Measurements from ENCODE around the gene SCAF1.

SCAF1 gene

DNA sequence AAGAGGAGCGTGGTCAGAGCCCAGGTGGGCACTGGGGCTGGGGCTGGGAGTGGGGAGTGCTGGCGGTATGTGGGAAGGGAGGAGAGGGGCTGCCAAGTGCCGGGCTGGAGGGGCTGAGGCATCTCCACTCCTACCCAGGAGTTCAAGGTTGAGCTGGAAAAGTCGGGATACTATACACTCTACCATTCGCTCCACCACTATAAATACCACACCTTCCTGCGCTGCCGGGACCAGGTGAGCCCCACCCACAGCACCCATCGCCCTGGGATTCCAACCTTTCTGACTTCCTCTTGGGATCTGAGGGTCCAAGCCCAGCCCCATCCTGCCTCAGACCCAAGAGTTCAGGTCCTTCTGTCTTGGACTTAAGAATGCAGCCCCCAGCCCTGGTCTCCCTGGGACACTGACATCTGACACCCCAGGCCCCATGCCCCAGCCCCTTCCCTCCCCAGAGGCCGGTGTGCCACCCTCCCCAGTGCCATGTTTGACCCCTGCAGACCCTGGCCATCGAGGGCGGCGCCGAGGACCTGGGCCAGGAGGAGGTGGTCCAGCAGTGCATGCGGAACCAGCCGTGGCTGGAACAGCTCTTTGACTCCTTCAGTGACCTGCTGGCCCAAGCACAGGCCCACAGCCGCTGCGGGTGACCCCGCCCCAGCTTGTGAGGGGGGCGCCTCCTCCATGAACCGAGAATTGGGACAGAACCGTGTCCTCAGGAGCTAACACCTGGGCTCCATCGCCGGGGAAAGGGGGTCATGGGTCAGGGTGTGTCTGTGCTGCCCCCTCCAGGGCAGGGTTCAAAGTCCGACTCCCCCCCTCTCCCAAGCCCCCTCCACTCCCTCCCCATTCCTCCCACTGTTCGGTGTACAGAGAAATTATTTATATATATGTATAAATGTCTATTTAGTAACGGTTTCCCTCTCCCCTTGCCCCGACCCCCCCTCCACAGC is 16.8 kb upstream of the SCAF1 start:
- H3K36me3 ChIP-seq (ENCODE audit: control insufficient read depth, insufficient read depth, low read length) = peaks cover 8% of the 10 kb centered on the region
- H3K4me3 ChIP-seq (replicated peaks; ENCODE audit: low read depth, low read length) = no peak overlapping the region
- TF ChIP-seq, protein P1, sequence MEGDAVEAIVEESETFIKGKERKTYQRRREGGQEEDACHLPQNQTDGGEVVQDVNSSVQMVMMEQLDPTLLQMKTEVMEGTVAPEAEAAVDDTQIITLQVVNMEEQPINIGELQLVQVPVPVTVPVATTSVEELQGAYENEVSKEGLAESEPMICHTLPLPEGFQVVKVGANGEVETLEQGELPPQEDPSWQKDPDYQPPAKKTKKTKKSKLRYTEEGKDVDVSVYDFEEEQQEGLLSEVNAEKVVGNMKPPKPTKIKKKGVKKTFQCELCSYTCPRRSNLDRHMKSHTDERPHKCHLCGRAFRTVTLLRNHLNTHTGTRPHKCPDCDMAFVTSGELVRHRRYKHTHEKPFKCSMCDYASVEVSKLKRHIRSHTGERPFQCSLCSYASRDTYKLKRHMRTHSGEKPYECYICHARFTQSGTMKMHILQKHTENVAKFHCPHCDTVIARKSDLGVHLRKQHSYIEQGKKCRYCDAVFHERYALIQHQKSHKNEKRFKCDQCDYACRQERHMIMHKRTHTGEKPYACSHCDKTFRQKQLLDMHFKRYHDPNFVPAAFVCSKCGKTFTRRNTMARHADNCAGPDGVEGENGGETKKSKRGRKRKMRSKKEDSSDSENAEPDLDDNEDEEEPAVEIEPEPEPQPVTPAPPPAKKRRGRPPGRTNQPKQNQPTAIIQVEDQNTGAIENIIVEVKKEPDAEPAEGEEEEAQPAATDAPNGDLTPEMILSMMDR (IDR thresholded peaks at IDR 0.05; ENCODE audit: insufficient read depth, low read length, poor library complexity, severe bottlenecking) = no peak
- no peak for DNase-seq (ENCODE audit: extremely low read depth, insufficient read length)
- no peaks in the 10 kb centered on the region for H3K27me3 ChIP-seq (replicated peaks; ENCODE audit: control insufficient read depth, insufficient read depth, low read length)

- H3K36me3 ChIP-seq (ENCODE audit: control insufficient read depth, insufficient read depth, low read length) = peaks cover 7% of the 10 kb centered on the region
- TF ChIP-seq, protein P1 (IDR thresholded peaks at IDR 0.05; ENCODE audit: insufficient read depth, low read length, poor library complexity, severe bottlenecking) = no peak
- no peaks in the 10 kb centered on the region for H3K27me3 ChIP-seq (replicated peaks; ENCODE audit: control insufficient read depth, insufficient read depth, low read length)
- no peak overlapping the region for H3K4me3 ChIP-seq (replicated peaks; ENCODE audit: low read depth, low read length)
- DNase-seq (ENCODE audit: extremely low read depth, insufficient read length) = no peak
Measured at GRCh38 chr19:49626226-49626625, 15.8 kb upstream of the SCAF1 start.

GRCh38 chr19:49629659-49630058 is 12.3 kb upstream of the SCAF1 start:
- DNase-seq (ENCODE audit: extremely low read depth, insufficient read length) = no peak
- TF ChIP-seq, protein P1 (IDR thresholded peaks at IDR 0.05; ENCODE audit: insufficient read depth, low read length, poor library complexity, severe bottlenecking) = no peak
- Histone ChIP-seq H3K27me3 (replicated peaks; ENCODE audit: control insufficient read depth, insufficient read depth, low read length) (no peaks in the 10 kb centered on the region), H3K36me3 (ENCODE audit: control insufficient read depth, insufficient read depth, low read length) (peaks cover 5% of the 10 kb centered on the region), H3K4me3 (replicated peaks; ENCODE audit: low read depth, low read length) (no peak overlapping the region)

DNA sequence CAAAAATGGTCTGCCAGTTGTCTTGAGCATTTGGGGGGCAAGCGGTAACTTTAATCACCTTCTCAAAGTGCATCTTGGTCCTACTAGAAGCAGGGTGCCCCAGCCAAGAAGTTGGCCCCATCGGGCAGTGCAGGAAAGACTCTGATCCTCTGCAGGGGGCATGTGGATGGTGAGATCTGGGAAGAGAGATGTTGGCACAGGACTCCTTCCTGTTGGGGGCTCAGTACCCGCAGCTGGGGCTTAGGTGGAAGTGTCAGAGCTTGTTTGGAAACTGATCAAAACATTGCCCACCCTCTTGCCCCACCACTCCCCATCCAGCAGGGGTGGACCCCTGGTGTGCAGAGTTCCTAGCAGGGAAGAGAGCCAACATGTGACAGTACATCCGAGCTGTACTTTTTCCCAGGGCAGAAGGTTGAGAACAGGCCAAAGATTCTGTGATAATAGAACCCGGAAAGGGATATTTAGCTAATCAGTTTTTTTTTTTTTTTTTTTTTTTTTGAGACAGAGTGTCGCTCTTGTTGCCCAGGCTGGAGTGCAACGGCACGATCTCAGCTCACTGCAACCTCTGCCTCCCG is 10.9 kb upstream of the SCAF1 start:
- Histone ChIP-seq H3K36me3 (ENCODE audit: control insufficient read depth, insufficient read depth, low read length) (peaks cover 2% of the 10 kb centered on the region; the same call in 1 of the 2 replicates), H3K4me3 (replicated peaks; ENCODE audit: low read depth, low read length) (no peak overlapping the region), H3K27me3 (replicated peaks; ENCODE audit: control insufficient read depth, insufficient read depth, low read length) (no peaks in the 10 kb centered on the region)
- TF ChIP-seq, protein P1 (IDR thresholded peaks at IDR 0.05; ENCODE audit: insufficient read depth, low read length, poor library complexity, severe bottlenecking) = no peak
- no peak for DNase-seq (ENCODE audit: extremely low read depth, insufficient read length)

DNA sequence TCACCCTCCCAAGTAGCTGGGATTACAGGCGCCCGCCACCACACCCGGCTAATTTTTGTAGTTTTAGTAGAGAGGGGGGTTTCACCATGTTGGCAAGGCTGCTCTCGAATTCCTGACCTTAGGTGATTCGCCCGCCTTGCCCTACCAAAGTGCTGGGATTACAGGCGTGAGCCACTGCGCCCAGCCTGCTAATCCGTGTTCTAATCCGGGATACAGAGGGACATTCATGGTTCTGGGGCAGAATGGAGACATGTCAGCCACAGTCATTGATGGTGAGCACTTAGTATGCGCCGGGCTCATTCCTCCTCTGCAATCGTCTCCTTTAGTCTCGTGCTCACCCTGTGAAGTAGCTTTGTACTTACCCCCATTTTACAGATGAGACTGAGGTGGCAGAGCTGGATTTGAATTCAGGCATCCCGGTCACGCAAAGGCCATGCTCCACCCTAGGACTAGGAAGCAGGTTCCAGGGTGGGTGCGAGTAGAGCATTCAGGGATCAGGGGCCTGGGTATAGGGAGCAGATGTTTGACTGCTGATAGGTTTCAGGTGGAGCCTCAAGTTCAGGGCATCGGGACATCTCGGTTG is 10.3 kb upstream of the SCAF1 start:
- Histone ChIP-seq H3K4me3 (replicated peaks; ENCODE audit: low read depth, low read length) (no peak overlapping the region), H3K27me3 (replicated peaks; ENCODE audit: control insufficient read depth, insufficient read depth, low read length) (no peaks in the 10 kb centered on the region)
- TF ChIP-seq, protein P1 (IDR thresholded peaks at IDR 0.05; ENCODE audit: insufficient read depth, low read length, poor library complexity, severe bottlenecking) = no peak

More for the DNA sequence above, 10.3 kb upstream of the SCAF1 start:
- no peak for DNase-seq (ENCODE audit: extremely low read depth, insufficient read length)
- H3K36me3 ChIP-seq (ENCODE audit: control insufficient read depth, insufficient read depth, low read length) = peaks cover under 1% of the 10 kb centered on the region; the same call in 1 of the 2 replicates

All from GM06990 (cell line).